IMR-90 (cell line): ENCODE measurements around the gene UBR4. TPM values are rescaled to one million over a fixed set of nuclear protein-coding genes. Genes with fewer than 3 reads are reported as not detected.

Experiments used
- ATAC-seq: fragments of 200-7000 bp; cut with Tn5 transposase; 2 replicates; pipeline ENCODE4 v1.9.1; 2020; ENCODE audit warnings: low read depth, mild to moderate bottlenecking, moderate library complexity
- BruUV-seq: library from RNA; stranded (reverse); fragments of 400-500 nt; replicated peaks from 2 replicates; lab custom pipeline; 2021; lab: Mats Ljungman, UMichigan
- CTCF ChIA-PET: fragments of 300-600 bp; formaldehyde crosslinking; extraction: SDS; loops from one replicate; lab custom pipeline; 2021; ENCODE audit warnings: antibody characterized with exemption; lab: Yijun Ruan, JAX
- POLR2A ChIA-PET: fragments of 300-600 bp; sonication (Branson Sonifier 250); formaldehyde crosslinking; loops from one replicate; lab custom pipeline; 2022; ENCODE audit warnings: antibody characterized with exemption; ENCODE audit not compliant: unreplicated experiment; lab: Charles Lee
- DNase-seq: peaks from one replicate; pipeline ENCODE4 v3.0.0; 2013
- H2AFZ ChIP-seq: replicated peaks from 2 replicates; pipeline ENCODE3; 2013; ENCODE audit warnings: low read length, mild to moderate bottlenecking; ENCODE audit not compliant: poor library complexity
- H2AK5ac ChIP-seq: 2 replicates; pipeline ENCODE4 v1.6.1; 2013; ENCODE audit warnings: low read depth, low read length, inconsistent platforms
- H2AK9ac ChIP-seq: replicated peaks from 2 replicates; pipeline ENCODE3; 2013; ENCODE audit warnings: mild to moderate bottlenecking, low read depth, low read length, moderate library complexity; ENCODE audit not compliant: poor library complexity
- H2BK120ac ChIP-seq: 2 replicates; pipeline ENCODE4 v1.6.1; 2013; ENCODE audit warnings: low read depth, low read length, inconsistent platforms
- H2BK15ac ChIP-seq: 3 replicates; pipeline ENCODE4 v1.6.1; 2013; ENCODE audit warnings: low read depth, low read length, inconsistent platforms
- H2BK20ac ChIP-seq: 2 replicates; pipeline ENCODE4 v1.6.1; 2013; ENCODE audit warnings: low read depth, mild to moderate bottlenecking, inconsistent platforms, low read length, moderate library complexity
- H2BK5ac ChIP-seq: 2 replicates; pipeline ENCODE4 v1.6.1; 2013; ENCODE audit warnings: mild to moderate bottlenecking, low read depth, low read length, inconsistent platforms; ENCODE audit not compliant: poor library complexity, severe bottlenecking
- H3K14ac ChIP-seq: replicated peaks from 2 replicates; pipeline ENCODE4 v1.6.1; 2013; ENCODE audit warnings: low read depth, low read length, inconsistent platforms
- H3K18ac ChIP-seq: 2 replicates; pipeline ENCODE4 v1.6.1; 2013; ENCODE audit warnings: low read depth, low read length, control low read depth
- H3K23ac ChIP-seq: 2 replicates; pipeline ENCODE4 v1.6.1; 2013; ENCODE audit warnings: low read depth, low read length, inconsistent platforms
- H3K27ac ChIP-seq: 2 replicates; pipeline ENCODE4 v1.5.1; 2013; ENCODE audit warnings: mild to moderate bottlenecking, control low read depth, low read length; ENCODE audit not compliant: insufficient read depth
- H3K27me3 ChIP-seq: 2 replicates; pipeline ENCODE4 v1.6.1; 2013; ENCODE audit warnings: low read length; ENCODE audit not compliant: control insufficient read depth, insufficient read depth
- H3K36me3 ChIP-seq: 2 replicates; pipeline ENCODE4 v1.6.1; 2013; ENCODE audit warnings: low read length, mixed read lengths; ENCODE audit not compliant: control insufficient read depth, insufficient read depth
- H3K4ac ChIP-seq: 2 replicates; pipeline ENCODE4 v1.6.1; 2013; ENCODE audit warnings: low read depth, low read length, inconsistent platforms
- H3K4me1 ChIP-seq: 2 replicates; pipeline ENCODE4 v1.6.1; 2013; ENCODE audit warnings: low read length, mixed read lengths; ENCODE audit not compliant: control insufficient read depth, insufficient read depth
- H3K4me2 ChIP-seq: 2 replicates; pipeline ENCODE4 v1.6.1; 2013; ENCODE audit warnings: low read depth, mild to moderate bottlenecking, control low read depth, low read length, moderate library complexity
- H3K4me3 ChIP-seq: 2 replicates; pipeline ENCODE4 v1.5.1; 2013; ENCODE audit warnings: low read depth, mild to moderate bottlenecking, control low read depth, low read length, moderate library complexity; ENCODE audit not compliant: insufficient read depth
- H3K56ac ChIP-seq: 2 replicates; pipeline ENCODE4 v1.6.1; 2013; ENCODE audit warnings: low read length, inconsistent platforms; ENCODE audit not compliant: insufficient read depth; ENCODE audit errors: extremely low read depth
- H3K79me1 ChIP-seq, 2 experiments: 2 replicates each; pipeline ENCODE4 v1.6.1; 2013; ENCODE audit warnings: low read length in 2 of 2, inconsistent platforms in 1 of 2, low read depth in 1 of 2
- H3K9ac ChIP-seq: 2 replicates; pipeline ENCODE4 v1.6.1; 2013; ENCODE audit warnings: low read depth, low read length, control low read depth
- H3K9me1 ChIP-seq: 2 replicates; pipeline ENCODE4 v1.6.1; 2013; ENCODE audit warnings: low read length, inconsistent platforms; ENCODE audit not compliant: insufficient read depth
- H3K9me3 ChIP-seq: 2 replicates; pipeline ENCODE4 v1.6.1; 2013; ENCODE audit warnings: low read length; ENCODE audit not compliant: control insufficient read depth, insufficient read depth
- H4K20me1 ChIP-seq: 2 replicates; pipeline ENCODE4 v1.6.1; 2013; ENCODE audit warnings: low read length, inconsistent platforms; ENCODE audit not compliant: insufficient read depth
- H4K5ac ChIP-seq: 2 replicates; pipeline ENCODE4 v1.6.1; 2013; ENCODE audit warnings: mild to moderate bottlenecking, low read depth, low read length, control low read depth
- H4K8ac ChIP-seq, 2 experiments: 2 replicates each; pipeline ENCODE4 v1.6.1; 2013; ENCODE audit warnings: low read depth in 2 of 2, low read length in 2 of 2, control low read depth in 1 of 2, inconsistent platforms in 1 of 2
- H4K91ac ChIP-seq: 2 replicates; pipeline ENCODE4 v1.6.1; 2013; ENCODE audit warnings: low read depth, low read length, inconsistent platforms; ENCODE audit not compliant: insufficient read depth
- BHLHE40 ChIP-seq: fragments of 150-350 bp; IDR thresholded peaks from 2 replicates; pipeline ENCODE4 v1.6.1; 2016; ENCODE audit warnings: mild to moderate bottlenecking, low read depth, low read length
- CEBPB ChIP-seq: IDR thresholded peaks from 2 replicates; pipeline ENCODE4 v1.6.1; 2012; ENCODE audit warnings: low read depth, low read length, improper control_type of control experiment
- CHD1 ChIP-seq: IDR thresholded peaks from 2 replicates; pipeline ENCODE4 v1.6.1; 2012; ENCODE audit warnings: low read depth, low read length, improper control_type of control experiment
- CTCF ChIP-seq: conservative IDR thresholded peaks from 2 replicates; pipeline ENCODE4 v1.5.1; 2012; ENCODE audit warnings: mild to moderate bottlenecking, low read depth, low read length, improper control_type of control experiment
- ELK1 ChIP-seq: fragments of 150-350 bp; IDR thresholded peaks from 2 replicates; pipeline ENCODE4 v1.6.1; 2016; ENCODE audit warnings: low read depth, mild to moderate bottlenecking, low read length, moderate library complexity, borderline replicate concordance
- FOS ChIP-seq: fragments of 150-350 bp; IDR thresholded peaks from 2 replicates; pipeline ENCODE4 v1.6.1; 2016; ENCODE audit warnings: low read depth, low read length
- MAFK ChIP-seq: IDR thresholded peaks from 2 replicates; pipeline ENCODE4 v1.6.1; 2012; ENCODE audit warnings: low read depth, low read length, improper control_type of control experiment
- MAZ ChIP-seq: IDR thresholded peaks from 2 replicates; pipeline ENCODE4 v1.6.1; 2012; ENCODE audit warnings: low read depth, mild to moderate bottlenecking, low read length, improper control_type of control experiment, moderate library complexity, borderline replicate concordance
- MXI1 ChIP-seq: IDR thresholded peaks from 2 replicates; pipeline ENCODE4 v1.6.1; 2012; ENCODE audit warnings: low read depth, mild to moderate bottlenecking, low read length, moderate library complexity, borderline replicate concordance
- POLR2A ChIP-seq: IDR thresholded peaks from 2 replicates; pipeline ENCODE4 v1.6.1; 2012; ENCODE audit warnings: mild to moderate bottlenecking, low read depth, low read length
- RAD21 ChIP-seq: IDR thresholded peaks from 2 replicates; pipeline ENCODE4 v1.6.1; 2012; ENCODE audit warnings: low read length, improper control_type of control experiment
- RCOR1 ChIP-seq: IDR thresholded peaks from 2 replicates; pipeline ENCODE4 v1.6.1; 2012; ENCODE audit warnings: mild to moderate bottlenecking, low read length, improper control_type of control experiment; ENCODE audit not compliant: insufficient replicate concordance
- RFX5 ChIP-seq: IDR thresholded peaks from 2 replicates; pipeline ENCODE4 v1.8.0; 2012; ENCODE audit warnings: low read depth, mild to moderate bottlenecking, low read length, moderate library complexity
- USF2 ChIP-seq: fragments of 150-350 bp; IDR thresholded peaks from 2 replicates; pipeline ENCODE4 v1.6.1; 2017; ENCODE audit warnings: mild to moderate bottlenecking, antibody characterized with exemption, low read length, low read depth
- WGBS, 2 experiments: methylation state at CpG; one replicate each; pipeline versions ENCODE4 v1.1.5 to v1.1.7; 2013; ENCODE audit warnings: missing lambda C conversion rate in 2 of 2; ENCODE audit not compliant: insufficient read length in 1 of 2; ENCODE audit errors: extremely low coverage in 2 of 2; 5-methylcytosine and 5-hydroxymethylcytosine counted together
- dilution Hi-C: fragments of 300-500 bp; cut with HindIII; formaldehyde crosslinking; loops from one replicate; pipeline ENCODE4 v1.14.3; 2018; ENCODE audit warnings: low sequenced_read_pairs; ENCODE audit not compliant: unreplicated experiment
- in situ Hi-C: fragments of 300-500 bp; cut with MboI; formaldehyde crosslinking; loops from 3 replicates; pipeline ENCODE4 v1.14.3; 2019; ENCODE audit warnings: low sequenced_read_pairs, inconsistent platforms, mixed read lengths
- intact Hi-C: fragments of 100-400 bp; cut with micrococcal nuclease; formaldehyde crosslinking; loops from 2 replicates; pipeline ENCODE4 v1.10.0; 2022
- polyA plus RNA-seq, 3 experiments: library from polyadenylated mRNA; depleted of rRNA; stranded (reverse); fragments of >200 nt; gene quantifications; 2 replicates each; pipeline ENCODE4 v1.2.3, GENCODE V29; 2012; ENCODE audit warnings: low replicate concordance in 1 of 3
- total RNA-seq: library from RNA; depleted of rRNA; stranded (reverse); fragments of >200 nt; gene quantifications from 2 replicates; pipeline ENCODE4 v1.2.3, GENCODE V29; 2012

The UBR4 gene
- total and polyA plus RNA-seq, 2 of the 4 experiments (the other 2 are of a cell fraction), result 87.8 to 121 TPM

GRCh38 chr1:19055001-19055400 lies 155.1 kb downstream of the UBR4 start:
- in situ Hi-C loops (no loop called here), dilution Hi-C loops (no loop called here), intact Hi-C loops (no loop called here)
- Histone ChIP-seq H3K14ac (no peak overlapping the region), H2BK20ac (no peak overlapping the region), H4K5ac (no peak overlapping the region), H2BK5ac (no peak overlapping the region), H3K27me3 (peaks cover 51% of the 10 kb centered on the region), H3K18ac (no peak overlapping the region), H3K4me2 (no peak overlapping the region), H3K4me3 (no peak overlapping the region), H3K79me1 (no peaks in the 10 kb centered on the region), H4K20me1 (no peaks in the 10 kb centered on the region), H3K9ac (no peak overlapping the region), H3K4ac (no peak overlapping the region), H2AFZ (no peak overlapping the region), H3K36me3 (no peaks in the 10 kb centered on the region), H3K56ac (no peak overlapping the region), H3K9me3 (no peaks in the 10 kb centered on the region), H3K27ac (no peak overlapping the region), H2AK5ac (no peak overlapping the region), H3K9me1 (peaks cover 3% of the 10 kb centered on the region; the same call in 1 of the 2 replicates), H3K23ac (no peak overlapping the region), H3K4me1 (no peaks in the 10 kb centered on the region), H4K91ac (no peak overlapping the region), H2AK9ac (no peak overlapping the region), H4K8ac (no peak overlapping the region), H2BK15ac (no peak overlapping the region), H2BK120ac (no peak overlapping the region)
- ATAC-seq (no peak), DNase-seq (no peak)
- ChIA-PET CTCF (no interaction called here), POLR2A (no interaction called here)
- TF ChIP-seq BHLHE40, result no peak
- TF ChIP-seq FOS, result no peak
- no peak for TF ChIP-seq CTCF
- no peak for TF ChIP-seq RFX5
- TF ChIP-seq POLR2A, result no peak
- TF ChIP-seq CEBPB, result no peak
- TF ChIP-seq RAD21, result no peak
- no peak for TF ChIP-seq MAFK
- no peak for TF ChIP-seq CHD1
- no peak for TF ChIP-seq MXI1
- no peak for TF ChIP-seq RCOR1
- no peak for TF ChIP-seq ELK1
- TF ChIP-seq MAZ, result no peak
- TF ChIP-seq USF2, result no peak
- WGBS, 2 experiments, result 70% methylated on average over 2 of the region's 11 CpGs; no CpG with 5 or more reads in 1 of the 2 experiments
- no TSS peak for BruUV-seq
